ENCODE results near the gene TBCCD1. TPM values are rescaled to one million over a fixed set of nuclear protein-coding genes. Genes with fewer than 3 reads are reported as not detected.
A peak's percentile ranks its signal among the peaks of the same experiment; 100 is the strongest.

TBCCD1 gene
- total RNA-seq, 4 donors from 2014 or later, result 13.8 to 30.5 (median 16.6) TPM

- H3K27ac ChIP-seq, result no peak within 1 kb of the TSS
- H3K4me1 ChIP-seq, result no peaks in the 10 kb centered on the region
- no peaks in the 10 kb centered on the region for H3K27me3 ChIP-seq
- H3K9me3 ChIP-seq, result no peaks in the 10 kb centered on the region
- TF ChIP-seq CTCF (IDR thresholded peaks at IDR 0.05) (no peak), POLR2A (IDR thresholded peaks at IDR 0.05) (no peak)
- DNase-seq, result no peak
- H3K36me3 ChIP-seq, result peaks cover 0 to 10% (median 0%) of the 10 kb centered on the region in 3 donors
- H3K4me3 ChIP-seq, result no peak within 1 kb of the TSS
Measured at GRCh38 chr3:186544281-186544680, 22.9 kb downstream of the TBCCD1 start, which contains the start of gene CRYGS. Gene CRYGS, minus strand, starts transcription at chr3:186544380. Its CDS starts 54 bp downstream, at chr3:186544326.

GRCh38 chr3:186540835-186541226, 26.3 kb downstream of the TBCCD1 start:
- H3K27me3 ChIP-seq, result no peaks in the 10 kb centered on the region
- H3K4me1 ChIP-seq, result no peaks in the 10 kb centered on the region
- DNase-seq, result no peak
- H3K9me3 ChIP-seq, result no peaks in the 10 kb centered on the region
- no peak overlapping the region for H3K27ac ChIP-seq
- peaks cover 0 to 2% (median 0%) of the 10 kb centered on the region in 3 donors for H3K36me3 ChIP-seq
- no peak for TF ChIP-seq CTCF (IDR thresholded peaks at IDR 0.05)
- TF ChIP-seq POLR2A (IDR thresholded peaks at IDR 0.05), result no peak
- no peak overlapping the region for H3K4me3 ChIP-seq

GRCh38 chr3:186540221-186540834, 26.8 kb downstream of the TBCCD1 start:
- peak; percentile 60 to 93 (median 80) for DNase-seq
- Histone ChIP-seq H3K36me3 (no peaks in the 10 kb centered on the region), H3K9me3 (no peaks in the 10 kb centered on the region), H3K4me1 (no peaks in the 10 kb centered on the region), H3K27me3 (no peaks in the 10 kb centered on the region), H3K4me3 (no peak overlapping the region), H3K27ac (no peak overlapping the region)
- TF ChIP-seq CTCF (IDR thresholded peaks at IDR 0.05) (peak; percentile 57 to 93 (median 90)), POLR2A (IDR thresholded peaks at IDR 0.05) (no peak)

- Histone ChIP-seq H3K36me3 (no peaks in the 10 kb centered on the region), H3K9me3 (no peaks in the 10 kb centered on the region), H3K4me3 (no peak overlapping the region), H3K27ac (no peak overlapping the region), H3K27me3 (no peaks in the 10 kb centered on the region), H3K4me1 (peaks cover 0 to 2% (median 0%) of the 10 kb centered on the region in 4 donors)
- TF ChIP-seq CTCF (IDR thresholded peaks at IDR 0.05) (no peak), POLR2A (IDR thresholded peaks at IDR 0.05) (no peak)
- DNase-seq, result no peak
Measured at GRCh38 chr3:186538779-186539178, 28.4 kb downstream of the TBCCD1 start.

- no peaks in the 10 kb centered on the region for H3K36me3 ChIP-seq
- H3K27ac ChIP-seq, result no peak overlapping the region
- no peaks in the 10 kb centered on the region for H3K27me3 ChIP-seq
- H3K4me1 ChIP-seq, result peaks cover 0 to 11% (median 2%) of the 10 kb centered on the region in 4 donors
- no peak for TF ChIP-seq POLR2A (IDR thresholded peaks at IDR 0.05)
- no peak for TF ChIP-seq CTCF (IDR thresholded peaks at IDR 0.05)
- no peak overlapping the region for H3K4me3 ChIP-seq
- no peaks in the 10 kb centered on the region for H3K9me3 ChIP-seq
- DNase-seq, result no peak
Measured at GRCh38 chr3:186536883-186537844, 30.0 kb downstream of the TBCCD1 start.
